ENCODE measurements around the gene NMNAT2. TPM values are rescaled to one million over a fixed set of nuclear protein-coding genes. Genes with fewer than 3 reads are reported as not detected.

NMNAT2 gene
- total and polyA plus RNA-seq, 7 donors = 0.04 to 0.61 (median 0.38) TPM

DNA sequence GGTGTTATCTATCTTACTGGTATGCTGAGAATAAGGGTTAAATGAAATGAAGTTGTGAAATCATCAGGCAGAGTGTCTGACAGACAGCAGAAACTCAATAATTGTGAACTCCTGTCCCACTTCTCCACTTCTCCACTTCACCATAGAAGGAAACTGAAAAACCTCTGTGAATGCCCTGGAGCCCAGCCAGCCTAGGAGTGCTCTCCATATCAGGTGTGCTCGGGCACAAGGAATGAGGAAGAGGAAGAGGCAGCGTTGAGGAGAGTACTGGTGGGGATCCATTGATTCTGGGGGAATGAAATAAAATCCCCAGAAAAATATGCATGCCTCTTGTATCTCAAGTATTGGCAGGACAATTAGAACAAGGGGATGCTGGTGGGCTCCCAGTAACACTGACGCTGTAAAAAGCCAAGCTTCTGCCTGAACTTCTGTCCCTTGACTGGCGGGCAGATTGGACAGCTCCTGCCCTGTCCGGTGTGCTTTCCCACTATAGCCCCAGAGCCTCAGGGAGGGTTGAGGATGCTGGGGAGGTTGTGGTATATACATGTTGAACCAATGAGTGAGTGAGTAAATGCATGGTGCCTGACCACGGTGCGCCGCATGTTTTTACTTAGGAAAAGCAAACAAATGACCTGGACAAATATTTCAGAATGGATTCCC, 47.7 kb downstream of the NMNAT2 start:
- no peaks in the 10 kb centered on the region for H3K9me3 ChIP-seq
- intact Hi-C loops (cut with DNase I) = no loop called here
- DNase-seq = no peak
- 62 to 64% (median 64%) methylated on average over 8 of the region's 8 CpGs for WGBS, 3 donors
- H3K36me3 ChIP-seq (ENCODE audit: insufficient read depth in 1 of 2, low read depth in 1 of 2) = no peaks in the 10 kb centered on the region
- H3K4me3 ChIP-seq = no peak overlapping the region
- H3K4me1 ChIP-seq = no peaks in the 10 kb centered on the region
- TF ChIP-seq, protein P1, sequence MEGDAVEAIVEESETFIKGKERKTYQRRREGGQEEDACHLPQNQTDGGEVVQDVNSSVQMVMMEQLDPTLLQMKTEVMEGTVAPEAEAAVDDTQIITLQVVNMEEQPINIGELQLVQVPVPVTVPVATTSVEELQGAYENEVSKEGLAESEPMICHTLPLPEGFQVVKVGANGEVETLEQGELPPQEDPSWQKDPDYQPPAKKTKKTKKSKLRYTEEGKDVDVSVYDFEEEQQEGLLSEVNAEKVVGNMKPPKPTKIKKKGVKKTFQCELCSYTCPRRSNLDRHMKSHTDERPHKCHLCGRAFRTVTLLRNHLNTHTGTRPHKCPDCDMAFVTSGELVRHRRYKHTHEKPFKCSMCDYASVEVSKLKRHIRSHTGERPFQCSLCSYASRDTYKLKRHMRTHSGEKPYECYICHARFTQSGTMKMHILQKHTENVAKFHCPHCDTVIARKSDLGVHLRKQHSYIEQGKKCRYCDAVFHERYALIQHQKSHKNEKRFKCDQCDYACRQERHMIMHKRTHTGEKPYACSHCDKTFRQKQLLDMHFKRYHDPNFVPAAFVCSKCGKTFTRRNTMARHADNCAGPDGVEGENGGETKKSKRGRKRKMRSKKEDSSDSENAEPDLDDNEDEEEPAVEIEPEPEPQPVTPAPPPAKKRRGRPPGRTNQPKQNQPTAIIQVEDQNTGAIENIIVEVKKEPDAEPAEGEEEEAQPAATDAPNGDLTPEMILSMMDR (IDR thresholded peaks at IDR 0.05) = no peak
- H3K27me3 ChIP-seq (ENCODE audit: insufficient read depth in 3 of 3, low read length in 2 of 3) = peaks cover 0 to 5% (median 0%) of the 10 kb centered on the region in 3 donors
- ATAC-seq = no peak
- no peak overlapping the region for H3K27ac ChIP-seq

DNA sequence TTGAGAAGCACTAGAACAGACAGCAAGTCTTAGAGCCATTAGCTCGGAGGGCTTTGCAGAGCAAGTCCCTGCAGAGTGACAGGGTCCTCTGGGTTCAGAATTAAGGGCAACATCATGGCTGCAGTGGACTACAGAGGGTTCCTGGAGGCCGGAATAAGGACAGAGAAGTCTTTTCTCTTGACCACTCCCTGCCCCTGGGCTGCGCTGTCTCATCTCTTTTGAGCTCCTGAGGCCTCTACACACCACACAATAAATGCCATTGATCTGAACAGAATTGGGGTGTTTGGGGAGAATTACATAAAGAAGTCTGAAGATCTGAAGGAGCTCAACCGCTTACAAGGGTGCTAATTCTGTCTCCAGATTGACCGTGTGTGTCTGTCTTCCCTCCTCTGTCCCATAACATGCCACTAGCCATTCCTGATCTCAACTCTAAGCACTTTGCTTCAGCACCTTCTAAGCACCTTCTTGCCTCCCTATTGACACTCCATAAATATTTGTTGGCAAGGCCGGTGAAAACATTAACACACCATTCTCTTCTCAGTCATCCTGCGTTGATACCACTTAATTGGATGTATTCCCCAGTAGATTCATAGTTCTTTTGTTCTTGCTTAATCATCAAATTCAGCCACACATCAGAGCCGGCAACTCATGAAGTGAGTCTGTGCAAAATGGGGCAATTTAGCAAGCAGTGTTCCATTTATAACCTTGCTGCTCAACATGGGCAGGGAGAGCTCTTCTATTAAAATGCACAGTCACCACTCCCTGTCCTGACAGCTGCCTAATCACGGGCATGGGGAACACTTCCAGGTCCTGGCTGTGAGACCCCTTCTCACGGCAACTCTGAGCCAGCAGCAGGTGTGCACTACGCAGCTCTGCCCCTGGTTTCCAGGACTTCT, 49.7 kb downstream of the NMNAT2 start:
- Histone ChIP-seq H3K9me3 (no peaks in the 10 kb centered on the region), H3K27me3 (ENCODE audit: insufficient read depth in 3 of 3, low read length in 2 of 3) (peaks cover 0 to 5% (median 0%) of the 10 kb centered on the region in 3 donors), H3K36me3 (ENCODE audit: insufficient read depth in 1 of 2, low read depth in 1 of 2) (no peaks in the 10 kb centered on the region), H3K27ac (no peak overlapping the region), H3K4me3 (no peak overlapping the region), H3K4me1 (no peaks in the 10 kb centered on the region)
- TF ChIP-seq, protein P1 (IDR thresholded peaks at IDR 0.05) = no peak
- no peak for DNase-seq
- WGBS, 3 donors = 53 to 63% (median 54%) methylated on average over 11 of the region's 11 CpGs
- intact Hi-C loops (cut with DNase I) = no loop called here
- ATAC-seq = peak in 1 of 4 donors; percentile 66

DNA sequence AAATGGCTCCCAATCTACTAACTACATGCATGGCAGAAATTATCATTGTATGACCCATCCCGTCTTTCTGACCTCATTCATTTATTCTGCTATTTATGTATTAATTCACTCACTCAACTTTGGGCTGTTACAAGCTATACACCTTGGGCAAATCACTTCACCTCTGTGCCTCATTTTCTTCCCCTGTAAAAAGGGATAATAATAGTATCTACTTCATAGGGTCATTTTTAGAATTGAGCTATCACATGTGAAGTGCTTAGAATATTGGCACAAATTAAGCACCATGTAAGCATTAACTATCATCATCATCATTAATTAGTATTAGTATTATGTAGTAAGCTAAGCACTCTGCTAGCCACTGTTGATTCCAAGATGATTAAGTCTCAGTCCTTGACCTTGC, 52.1 kb downstream of the NMNAT2 start:
- Histone ChIP-seq H3K27ac (no peak overlapping the region), H3K36me3 (ENCODE audit: insufficient read depth in 1 of 2, low read depth in 1 of 2) (no peaks in the 10 kb centered on the region), H3K4me3 (no peak overlapping the region), H3K9me3 (no peaks in the 10 kb centered on the region), H3K27me3 (ENCODE audit: insufficient read depth in 3 of 3, low read length in 2 of 3) (peaks cover 0 to 5% (median 0%) of the 10 kb centered on the region in 3 donors), H3K4me1 (no peaks in the 10 kb centered on the region)
- DNase-seq (no peak), ATAC-seq (no peak)
- 87 to 88% (median 87%) methylated on average over 1 of the region's 1 CpG for WGBS, 3 donors
- TF ChIP-seq, protein P1 (IDR thresholded peaks at IDR 0.05) = no peak
- intact Hi-C loops (cut with DNase I) = no loop called here

DNA sequence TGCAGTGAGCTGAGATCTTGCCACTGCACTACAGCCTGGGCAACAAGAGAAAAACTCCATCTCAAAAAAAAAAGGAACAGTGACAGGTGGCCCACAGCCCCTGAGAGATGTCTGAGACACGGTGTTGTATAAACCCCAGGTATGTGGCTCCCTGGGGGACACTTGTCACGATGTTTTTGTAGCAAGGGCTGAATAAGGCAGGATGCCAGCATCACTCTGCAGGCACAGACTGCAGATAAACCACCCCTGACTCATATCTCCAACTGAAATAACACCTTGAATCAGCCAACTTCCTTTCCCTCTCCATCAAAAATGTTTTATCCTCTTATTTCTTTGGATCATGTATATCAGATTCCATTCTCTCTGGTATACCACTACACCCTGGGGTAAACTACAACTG, 52.5 kb downstream of the NMNAT2 start:
- H3K27ac ChIP-seq = no peak overlapping the region
- DNase-seq (no peak), ATAC-seq (no peak)
- no peaks in the 10 kb centered on the region for H3K4me1 ChIP-seq
- TF ChIP-seq, protein P1 (IDR thresholded peaks at IDR 0.05) = no peak
- peaks cover 0 to 5% (median 0%) of the 10 kb centered on the region in 3 donors for H3K27me3 ChIP-seq (ENCODE audit: insufficient read depth in 3 of 3, low read length in 2 of 3)
- no peak overlapping the region for H3K4me3 ChIP-seq
- WGBS, 3 donors = 12 to 28% (median 18%) methylated on average over 2 of the region's 2 CpGs
- intact Hi-C loops (cut with DNase I) = no loop called here
- no peaks in the 10 kb centered on the region for H3K36me3 ChIP-seq (ENCODE audit: insufficient read depth in 1 of 2, low read depth in 1 of 2)
- H3K9me3 ChIP-seq = no peaks in the 10 kb centered on the region
